Measurements from ENCODE around the gene MFSD11. TPM values are rescaled to one million over a fixed set of nuclear protein-coding genes. Genes with fewer than 3 reads are reported as not detected.

MFSD11 gene
- total and polyA plus RNA-seq, 2 donors from 2014 or later: 12.5 to 22.6 TPM

DNA sequence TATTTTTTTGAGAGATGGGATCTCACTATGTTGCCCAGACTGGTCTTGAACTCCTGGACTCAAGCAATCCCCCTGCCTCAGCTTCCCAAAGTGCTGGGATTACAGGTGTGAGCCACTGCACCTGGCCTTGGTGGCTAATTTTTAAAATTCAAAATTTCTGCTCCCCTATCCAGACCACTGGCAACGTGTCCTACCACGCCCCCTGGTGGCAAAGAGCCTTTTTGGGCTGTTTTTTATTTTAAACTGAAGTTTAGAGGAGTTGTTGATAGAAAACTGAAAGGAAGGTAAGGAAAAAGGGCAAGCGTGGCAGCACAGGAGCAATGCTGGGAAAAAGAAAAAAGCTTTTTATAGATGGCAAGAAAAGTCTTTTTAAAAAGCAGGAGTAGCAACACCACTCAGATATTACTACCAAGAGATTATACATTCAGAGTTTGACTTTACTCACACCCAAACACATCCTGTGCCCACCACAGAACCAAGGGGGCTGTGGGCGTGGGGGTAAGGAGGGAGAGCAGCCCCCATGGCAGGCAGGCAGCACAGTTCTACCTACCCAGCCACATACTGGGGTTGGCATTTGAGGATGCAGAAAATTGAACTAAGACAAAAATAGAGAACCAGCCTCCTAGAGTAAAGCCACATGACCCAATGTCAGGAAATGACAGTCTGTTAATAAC is 23.0 kb upstream of the MFSD11 start:
- DNase-seq (peak in 4 of 5 donors; percentile 57 to 78 (median 66)), FAIRE-seq (no peak)
- H3K9me3 ChIP-seq (ENCODE audit: control insufficient read depth in 2 of 3, insufficient read depth in 1 of 3, low read length in 3 of 3): no peaks in the 10 kb centered on the region
- no peak overlapping the region for H3K27ac ChIP-seq (ENCODE audit: low read depth in 2 of 2, low read length in 2 of 2)
- no peaks in the 10 kb centered on the region for H3K27me3 ChIP-seq (ENCODE audit: control insufficient read depth, insufficient read depth, low read length)
- TF ChIP-seq, protein P1, sequence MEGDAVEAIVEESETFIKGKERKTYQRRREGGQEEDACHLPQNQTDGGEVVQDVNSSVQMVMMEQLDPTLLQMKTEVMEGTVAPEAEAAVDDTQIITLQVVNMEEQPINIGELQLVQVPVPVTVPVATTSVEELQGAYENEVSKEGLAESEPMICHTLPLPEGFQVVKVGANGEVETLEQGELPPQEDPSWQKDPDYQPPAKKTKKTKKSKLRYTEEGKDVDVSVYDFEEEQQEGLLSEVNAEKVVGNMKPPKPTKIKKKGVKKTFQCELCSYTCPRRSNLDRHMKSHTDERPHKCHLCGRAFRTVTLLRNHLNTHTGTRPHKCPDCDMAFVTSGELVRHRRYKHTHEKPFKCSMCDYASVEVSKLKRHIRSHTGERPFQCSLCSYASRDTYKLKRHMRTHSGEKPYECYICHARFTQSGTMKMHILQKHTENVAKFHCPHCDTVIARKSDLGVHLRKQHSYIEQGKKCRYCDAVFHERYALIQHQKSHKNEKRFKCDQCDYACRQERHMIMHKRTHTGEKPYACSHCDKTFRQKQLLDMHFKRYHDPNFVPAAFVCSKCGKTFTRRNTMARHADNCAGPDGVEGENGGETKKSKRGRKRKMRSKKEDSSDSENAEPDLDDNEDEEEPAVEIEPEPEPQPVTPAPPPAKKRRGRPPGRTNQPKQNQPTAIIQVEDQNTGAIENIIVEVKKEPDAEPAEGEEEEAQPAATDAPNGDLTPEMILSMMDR (IDR thresholded peaks at IDR 0.05; ENCODE audit: borderline replicate concordance, extremely low read depth, insufficient read depth): peak; percentile 83
- H3K36me3 ChIP-seq (ENCODE audit: control insufficient read depth in 2 of 3, insufficient read depth in 3 of 3, low read length in 3 of 3): peaks cover 2 to 56% (median 27%) of the 10 kb centered on the region in 3 donors
- H3K9ac ChIP-seq (ENCODE audit: low read length in 3 of 3): no peak overlapping the region
- no peak overlapping the region for H3K4me3 ChIP-seq (ENCODE audit: low read length in 3 of 3)
- intact Hi-C loops (cut with DNase I): no loop called here
- H3K4me1 ChIP-seq (ENCODE audit: control insufficient read depth in 2 of 3, insufficient read depth in 2 of 3, low read depth in 1 of 3, low read length in 3 of 3): peaks cover 2 to 10% (median 9%) of the 10 kb centered on the region in 3 donors

DNA sequence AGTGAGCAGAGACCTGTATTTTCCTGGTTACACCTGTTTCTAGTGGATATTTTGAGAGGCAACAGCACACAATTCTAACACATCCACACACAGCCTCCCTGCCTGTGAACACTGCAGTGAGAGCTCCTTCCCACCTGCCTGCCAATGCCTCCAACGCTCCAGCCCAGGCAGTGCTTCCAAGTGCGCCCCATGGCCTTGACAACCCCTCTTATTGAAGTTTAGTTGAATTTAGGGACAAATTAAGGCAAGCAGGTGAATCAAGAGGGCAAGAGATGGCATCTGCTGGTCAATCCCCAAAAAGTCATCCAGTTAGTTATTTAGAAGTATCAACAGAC is 22.5 kb upstream of the MFSD11 start:
- FAIRE-seq (no peak), DNase-seq (no peak)
- Histone ChIP-seq H3K27ac (ENCODE audit: low read depth in 2 of 2, low read length in 2 of 2) (peak overlapping the region in 1 of 2 donors; percentile 19), H3K27me3 (ENCODE audit: control insufficient read depth, insufficient read depth, low read length) (no peaks in the 10 kb centered on the region), H3K36me3 (ENCODE audit: control insufficient read depth in 2 of 3, insufficient read depth in 3 of 3, low read length in 3 of 3) (peaks cover 2 to 61% (median 32%) of the 10 kb centered on the region in 3 donors), H3K4me3 (ENCODE audit: low read length in 3 of 3) (no peak overlapping the region), H3K9me3 (ENCODE audit: control insufficient read depth in 2 of 3, insufficient read depth in 1 of 3, low read length in 3 of 3) (no peaks in the 10 kb centered on the region), H3K4me1 (ENCODE audit: control insufficient read depth in 2 of 3, insufficient read depth in 2 of 3, low read depth in 1 of 3, low read length in 3 of 3) (peaks cover 2 to 10% (median 9%) of the 10 kb centered on the region in 3 donors), H3K9ac (ENCODE audit: low read length in 3 of 3) (no peak overlapping the region)
- intact Hi-C loops (cut with DNase I): no loop called here
- TF ChIP-seq, protein P1 (IDR thresholded peaks at IDR 0.05; ENCODE audit: borderline replicate concordance, extremely low read depth, insufficient read depth): no peak

DNA sequence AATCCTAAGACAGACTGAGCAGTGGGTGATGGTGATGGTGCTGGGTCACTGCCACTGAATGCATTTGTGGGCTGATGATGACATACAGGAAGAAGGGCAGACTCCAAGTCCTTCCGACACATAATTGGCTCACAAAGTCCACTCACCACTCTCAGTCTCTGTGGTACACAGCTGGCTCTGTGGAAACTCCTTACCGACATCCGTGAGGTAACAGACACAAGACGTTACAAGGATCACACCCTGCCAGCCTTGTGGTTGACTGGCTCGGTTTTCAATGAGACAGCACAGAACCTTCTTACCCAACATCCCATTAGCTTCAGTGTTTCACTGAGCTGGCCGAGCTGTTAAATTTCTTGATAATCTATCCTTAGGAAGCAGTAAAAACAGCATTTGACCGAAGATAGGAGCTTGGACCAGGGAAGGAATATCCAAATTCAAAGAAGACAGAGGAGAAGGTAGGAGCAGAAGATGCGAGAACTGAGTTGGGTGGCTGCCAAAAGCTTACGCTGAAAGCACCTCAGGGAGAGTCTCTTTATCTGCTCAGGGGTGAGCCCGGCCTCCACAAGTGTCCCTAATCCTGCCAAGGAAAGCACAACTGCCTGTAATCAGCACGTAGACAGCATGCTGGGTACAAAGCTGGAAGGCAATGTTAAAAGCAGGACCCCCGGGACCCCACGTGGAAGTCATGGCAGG is 21.6 kb upstream of the MFSD11 start:
- FAIRE-seq (no peak), DNase-seq (no peak)
- peaks cover 2 to 69% (median 39%) of the 10 kb centered on the region in 3 donors for H3K36me3 ChIP-seq (ENCODE audit: control insufficient read depth in 2 of 3, insufficient read depth in 3 of 3, low read length in 3 of 3)
- H3K4me1 ChIP-seq (ENCODE audit: control insufficient read depth in 2 of 3, insufficient read depth in 2 of 3, low read depth in 1 of 3, low read length in 3 of 3): peaks cover 2 to 8% (median 8%) of the 10 kb centered on the region in 3 donors
- TF ChIP-seq, protein P1 (IDR thresholded peaks at IDR 0.05; ENCODE audit: borderline replicate concordance, extremely low read depth, insufficient read depth): no peak
- no peaks in the 10 kb centered on the region for H3K27me3 ChIP-seq (ENCODE audit: control insufficient read depth, insufficient read depth, low read length)
- H3K9ac ChIP-seq (ENCODE audit: low read length in 3 of 3): no peak overlapping the region
- H3K4me3 ChIP-seq (ENCODE audit: low read length in 3 of 3): no peak overlapping the region
- intact Hi-C loops (cut with DNase I): no loop called here
- H3K27ac ChIP-seq (ENCODE audit: low read depth in 2 of 2, low read length in 2 of 2): peak overlapping the region in 1 of 2 donors; percentile 19
- H3K9me3 ChIP-seq (ENCODE audit: control insufficient read depth in 2 of 3, insufficient read depth in 1 of 3, low read length in 3 of 3): no peaks in the 10 kb centered on the region
